K562 (cell line): ENCODE results near the gene ZNF234. TPM values are rescaled to one million over a fixed set of nuclear protein-coding genes. Genes with fewer than 3 reads are reported as not detected.

Experiments used
- ARNT ChIP-seq, 2 experiments: fragments of 450-650 bp; IDR thresholded peaks; 2 replicates each; pipeline ENCODE4 v1.6.1; 2016; ENCODE audit warnings: mild to moderate bottlenecking in 1 of 2
- BRD4 ChIP-seq: fragments of 200-600 bp; sonication (generic); IDR thresholded peaks from 2 replicates; pipeline ENCODE4 v1.6.1; 2017; ENCODE audit warnings: inconsistent platforms
- BRF1 ChIP-seq: IDR thresholded peaks from 3 replicates; pipeline ENCODE4 v1.6.1; 2011; ENCODE audit warnings: borderline replicate concordance, mild to moderate bottlenecking; ENCODE audit not compliant: insufficient read length; ENCODE audit errors: extremely low read depth
- ELF1 ChIP-seq: fragments of 200-800 bp; sonication (Bioruptor generic); IDR thresholded peaks from 2 replicates; pipeline ENCODE4 v1.6.1; 2016; ENCODE audit warnings: missing genetic modification characterization, missing compliant biosample characterization
- ERF ChIP-seq: fragments of 450-650 bp; formaldehyde crosslinking; IDR thresholded peaks from 2 replicates; pipeline ENCODE4 v1.4.0; 2020; ENCODE audit warnings: mild to moderate bottlenecking, mixed read lengths
- FOSL1 ChIP-seq: fragments of 200-800 bp; sonication (Bioruptor generic); conservative IDR thresholded peaks from 2 replicates; pipeline ENCODE4 v1.6.1; 2016; ENCODE audit warnings: missing genetic modification characterization, missing compliant biosample characterization
- HES1 ChIP-seq: fragments of 450-650 bp; IDR thresholded peaks from 2 replicates; pipeline ENCODE4 v1.6.1; 2016; ENCODE audit warnings: low read depth, mild to moderate bottlenecking, moderate library complexity
- ID3 ChIP-seq, 2 experiments: fragments of 250-450 bp in 1 of 2; fragments of 450-650 bp in 1 of 2; sonication (Bioruptor Pico) in 1 of 2; IDR thresholded peaks; 2 replicates each; pipeline versions ENCODE4 v1.6.1 to v1.8.0; 2016 to 2021; ENCODE audit warnings: mild to moderate bottlenecking in 2 of 2, moderate library complexity in 2 of 2, missing compliant biosample characterization in 1 of 2, missing genetic modification characterization in 1 of 2
- IRF9 ChIP-seq: fragments of 450-650 bp; IDR thresholded peaks from 2 replicates; pipeline ENCODE4 v1.6.1; 2016; ENCODE audit warnings: missing biosample characterization, missing genetic modification characterization
- SIX5 ChIP-seq, 2 experiments: IDR thresholded peaks; 2 replicates each; pipeline ENCODE4 v1.6.1; 2011; ENCODE audit warnings: low read length in 2 of 2, borderline replicate concordance in 1 of 2, low read depth in 1 of 2, mild to moderate bottlenecking in 1 of 2, moderate library complexity in 1 of 2; ENCODE audit not compliant: insufficient read depth in 1 of 2
- SMAD1 ChIP-seq: fragments of 150-350 bp; IDR thresholded peaks from 2 replicates; pipeline ENCODE4 v1.6.1; 2014; ENCODE audit warnings: low read length, low read depth; ENCODE audit not compliant: partially characterized antibody
- SRF ChIP-seq, 2 experiments: fragments of 250-450, 450-650 bp in 1 of 2; sonication (Bioruptor Pico) in 1 of 2; sonication (generic) in 1 of 2; formaldehyde crosslinking; IDR thresholded peaks; 2 replicates each; pipeline versions ENCODE4 v1.5.0 to v1.5.1; 2020 to 2022; ENCODE audit warnings: mild to moderate bottlenecking in 1 of 2, missing genetic modification reagents in 1 of 2
- TCFL5 ChIP-seq: fragments of 250-450 bp; sonication (Bioruptor Pico); conservative IDR thresholded peaks from 2 replicates; pipeline ENCODE4 v1.6.1; 2021; ENCODE audit warnings: mild to moderate bottlenecking, moderate library complexity, matching md5 sums
- ZNF124 ChIP-seq: sonication (generic); formaldehyde crosslinking; IDR thresholded peaks from 2 replicates; pipeline ENCODE4 v1.8.1; 2022; ENCODE audit warnings: missing genetic modification reagents
- ZNF347 ChIP-seq: fragments of 450-650 bp; formaldehyde crosslinking; IDR thresholded peaks from 2 replicates; pipeline ENCODE4 v1.4.0; 2020; ENCODE audit warnings: low read depth, mild to moderate bottlenecking, moderate library complexity
- ZNF609 ChIP-seq: sonication (generic); formaldehyde crosslinking; IDR thresholded peaks from 2 replicates; pipeline ENCODE4 v1.8.1; 2023; ENCODE audit warnings: missing genetic modification reagents, mild to moderate bottlenecking, borderline replicate concordance
- polyA plus RNA-seq, 8 experiments: library from polyadenylated mRNA; depleted of rRNA in 4 of 8; stranded (reverse) in 5 of 8; unstranded in 3 of 8; fragments of >200 nt; fragmentation: Nextera tagmentation in 2 of 8; fragmentation: Illumina TruSeq in 1 of 8; extraction: Ambion mirVana in 2 of 8; extraction: Trizol in 1 of 8; gene quantifications; 2 replicates each; pipeline versions ENCODE4 v1.2.1 to v1.2.3, GENCODE V29; 2011 to 2014; ENCODE audit warnings: inconsistent platforms in 1 of 8, missing spikeins in 1 of 8
- total RNA-seq, 7 experiments: library from RNA; depleted of rRNA in 6 of 7; stranded (reverse); fragments of >200 nt in 6 of 7; fragmentation: Illumina TruSeq in 2 of 7; extraction: Trizol in 2 of 7; gene quantifications; 2 replicates each; pipeline versions ENCODE4 v1.2.1 to v1.2.3, GENCODE V29; 2011 to 2021; ENCODE audit warnings: low replicate concordance in 1 of 7
- TF ChIP-seq, protein P1 (sequence below): fragments of 200-800 bp; sonication (Bioruptor generic); IDR thresholded peaks from 2 replicates; pipeline ENCODE4 v1.6.1; 2017; ENCODE audit warnings: missing genetic modification characterization, missing compliant biosample characterization

Gene ZNF234
- total and polyA plus RNA-seq, 9 of the 15 experiments (the other 6 are each of a cell fraction or from before 2014, with no cell fraction given) = 0.82 to 2.9 (median 1.5) TPM

DNA sequence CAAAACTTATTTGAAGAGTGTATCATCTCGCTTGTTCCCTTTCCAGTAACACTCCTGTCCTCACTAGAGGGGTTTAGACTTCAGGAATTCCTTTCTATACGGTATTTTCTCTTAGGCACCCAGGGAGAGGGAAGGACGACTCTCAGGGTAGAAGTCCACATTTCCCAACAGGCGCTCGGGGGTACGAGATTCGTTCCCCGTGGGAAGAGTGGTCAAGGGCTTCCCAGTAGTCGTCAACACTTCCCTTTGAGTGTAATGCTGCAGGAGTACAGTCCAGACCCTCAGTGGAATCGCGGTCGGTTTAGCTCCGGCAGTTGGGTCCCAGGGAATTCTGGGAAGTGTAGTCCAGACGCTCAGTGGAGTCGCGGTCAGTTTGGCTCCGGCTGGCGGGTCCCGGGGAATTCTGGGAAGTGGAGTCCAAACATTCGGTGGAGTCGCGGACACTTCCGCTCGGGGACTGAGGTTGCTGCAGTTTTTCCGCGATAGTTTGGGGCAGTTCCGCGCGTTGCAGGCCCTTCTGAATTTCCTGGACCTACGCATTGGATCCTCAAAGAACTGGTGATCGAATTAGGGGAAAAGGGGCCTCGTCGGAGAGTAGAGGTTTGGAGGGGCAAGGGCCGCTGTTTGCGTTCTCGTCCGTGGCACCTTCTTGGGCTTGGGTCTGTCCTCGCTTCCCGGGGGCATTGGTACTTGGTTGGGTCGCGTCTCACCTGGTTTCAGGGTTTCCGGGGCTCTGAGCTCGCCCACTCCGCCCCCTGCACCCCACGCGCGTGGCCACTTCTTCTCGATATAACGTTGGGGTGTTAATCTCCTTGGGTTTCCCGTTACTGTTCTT, 47.2 kb upstream of the ZNF234 start, which contains the start of gene ZNF224 (continued):
- peak; percentile 34; the same call in 1 of the 2 replicates for TF ChIP-seq ZNF609 (CRISPR knock-in tag)
- no peak for TF ChIP-seq ZNF347 (CRISPR knock-in tag)
- peak; percentile 96 for TF ChIP-seq SIX5 (IDR thresholded peaks at IDR 0.05; ENCODE audit: borderline replicate concordance in 1 of 2, insufficient read depth in 1 of 2, low read depth in 1 of 2, low read length in 2 of 2)
- no peak for TF ChIP-seq BRF1
- no peak for TF ChIP-seq TCFL5 (CRISPR knock-in tag)
- no peak for TF ChIP-seq SMAD1
- TF ChIP-seq SRF (CRISPR knock-in tag; IDR thresholded peaks at IDR 0.05) = 0 out of 4 replicates have a peak, but pooled peaks of 1 of the 2 experiments have one; percentile 22
- peak; percentile 92 for TF ChIP-seq ELF1 (tag)
- no peak for TF ChIP-seq IRF9 (tag)
- TF ChIP-seq, protein P1, sequence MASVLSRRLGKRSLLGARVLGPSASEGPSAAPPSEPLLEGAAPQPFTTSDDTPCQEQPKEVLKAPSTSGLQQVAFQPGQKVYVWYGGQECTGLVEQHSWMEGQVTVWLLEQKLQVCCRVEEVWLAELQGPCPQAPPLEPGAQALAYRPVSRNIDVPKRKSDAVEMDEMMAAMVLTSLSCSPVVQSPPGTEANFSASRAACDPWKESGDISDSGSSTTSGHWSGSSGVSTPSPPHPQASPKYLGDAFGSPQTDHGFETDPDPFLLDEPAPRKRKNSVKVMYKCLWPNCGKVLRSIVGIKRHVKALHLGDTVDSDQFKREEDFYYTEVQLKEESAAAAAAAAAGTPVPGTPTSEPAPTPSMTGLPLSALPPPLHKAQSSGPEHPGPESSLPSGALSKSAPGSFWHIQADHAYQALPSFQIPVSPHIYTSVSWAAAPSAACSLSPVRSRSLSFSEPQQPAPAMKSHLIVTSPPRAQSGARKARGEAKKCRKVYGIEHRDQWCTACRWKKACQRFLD (CRISPR knock-in tag) = peak; percentile 51; the same call in 1 of the 2 replicates
- TF ChIP-seq BRD4 = no peak
- no peak for TF ChIP-seq ID3 (CRISPR knock-in tag; IDR thresholded peaks at IDR 0.05)
- TF ChIP-seq ID3 (tag; IDR thresholded peaks at IDR 0.05) = 0 out of 2 replicates have a peak, but pooled peaks have one; percentile 24
- TF ChIP-seq ARNT (IDR thresholded peaks at IDR 0.05) = no peak; a peak in 1 of 4 replicates
- TF ChIP-seq FOSL1 (tag) = no peak
- TF ChIP-seq HES1 = no peak
- no peak for TF ChIP-seq ERF
- TF ChIP-seq ZNF124 (CRISPR knock-in tag) = no peak
